Stimulated activated CD8-positive, alpha-beta memory T cell treated with anti-CD3 and anti-CD28 coated beads, Interleukin-7, amount 100 ng/mL, for 1 hour (primary cell): Measurements from ENCODE around the gene ACP6.
"Not testable (repeated sequence)": the region's sequence is repeated elsewhere in the genome, so short reads cannot be mapped to it uniquely, and the experiment has no call there.

Experiments used
- DNase-seq, 2 donors: peaks; one replicate each; pipeline ENCODE4 v3.0.0-alpha.2; 2020; ENCODE audit warnings: low read depth in 2 of 2

The ACP6 gene

GRCh38 chr1:147622731-147623130, 47.6 kb downstream of the ACP6 start:
- no peak for DNase-seq

GRCh38 chr1:147620543-147620942, 49.8 kb downstream of the ACP6 start:
- no peak for DNase-seq

GRCh38 chr1:147619741-147620140, 50.6 kb downstream of the ACP6 start:
- no peak for DNase-seq

- no peak for DNase-seq
Measured at GRCh38 chr1:147618771-147619170, 51.6 kb downstream of the ACP6 start.

- no peak for DNase-seq
Measured at GRCh38 chr1:147618077-147618569, 52.2 kb downstream of the ACP6 start.

DNA sequence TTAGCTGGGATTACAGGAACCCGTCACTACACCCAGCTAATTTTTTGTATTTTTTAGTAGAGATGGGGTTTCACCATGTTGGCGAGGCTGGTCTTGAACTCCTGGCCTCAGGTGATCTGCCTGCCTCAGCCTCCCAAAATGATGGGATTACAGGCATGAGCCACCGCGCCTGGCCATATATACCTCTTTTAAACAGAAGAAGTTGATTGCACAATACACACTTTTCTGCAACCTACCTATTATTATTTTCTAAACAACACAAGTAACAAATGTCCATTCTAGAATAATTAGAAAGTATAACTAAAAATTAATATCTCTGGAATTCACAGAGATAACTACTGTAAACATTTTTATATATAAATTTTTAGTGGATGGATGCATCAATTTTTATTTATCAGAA, 55.4 kb downstream of the ACP6 start:
- DNase-seq = not testable (repeated sequence)

DNA sequence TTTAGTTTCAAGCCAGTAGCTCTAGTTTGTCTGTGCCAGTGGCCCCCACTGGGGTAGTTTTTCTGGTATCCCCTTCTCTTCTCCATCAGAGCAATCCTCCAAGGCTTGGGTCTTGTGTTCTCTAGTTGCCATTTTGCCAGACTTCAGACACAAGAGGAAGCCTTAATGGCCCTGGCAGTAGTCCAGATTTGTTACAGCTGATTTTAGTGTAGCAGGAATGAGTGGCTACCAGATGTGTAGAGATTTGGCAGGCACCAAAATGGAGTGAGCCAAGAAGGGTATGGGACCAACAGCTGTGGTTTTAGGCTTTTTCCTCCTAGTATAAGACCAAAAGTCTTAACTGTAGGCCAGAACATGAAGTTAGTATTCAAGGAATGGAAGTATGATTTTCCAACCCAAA, 56.8 kb downstream of the ACP6 start:
- DNase-seq = no peak

GRCh38 chr1:147612366-147612765, 58.0 kb downstream of the ACP6 start:
- no peak for DNase-seq

- no peak for DNase-seq
Measured at GRCh38 chr1:147611586-147611985, 58.7 kb downstream of the ACP6 start.

GRCh38 chr1:147611021-147611426, 59.3 kb downstream of the ACP6 start:
- no peak for DNase-seq

DNA sequence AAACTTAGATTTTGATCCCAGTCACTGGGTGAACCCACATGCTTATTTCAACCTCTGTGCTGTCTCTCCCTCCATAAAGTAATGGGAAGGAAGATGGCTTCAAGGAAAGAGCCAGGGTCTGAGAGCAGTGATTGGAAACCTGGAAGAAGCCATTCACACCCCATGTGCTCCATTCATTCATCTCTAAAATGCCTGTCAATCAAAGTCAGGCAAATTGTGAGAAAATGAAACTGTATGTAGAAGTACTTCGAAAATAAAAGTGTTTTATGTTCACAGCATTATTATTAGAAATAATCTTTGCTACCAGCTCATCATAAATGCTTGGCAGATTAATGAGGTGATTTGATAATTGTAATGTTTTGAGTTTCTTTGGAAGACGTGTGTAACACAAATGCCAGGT, 61.0 kb downstream of the ACP6 start:
- no peak for DNase-seq

GRCh38 chr1:147608596-147608995, 61.7 kb downstream of the ACP6 start:
- DNase-seq = no peak

- no peak for DNase-seq
Measured at GRCh38 chr1:147605591-147605990, 64.7 kb downstream of the ACP6 start.

DNA sequence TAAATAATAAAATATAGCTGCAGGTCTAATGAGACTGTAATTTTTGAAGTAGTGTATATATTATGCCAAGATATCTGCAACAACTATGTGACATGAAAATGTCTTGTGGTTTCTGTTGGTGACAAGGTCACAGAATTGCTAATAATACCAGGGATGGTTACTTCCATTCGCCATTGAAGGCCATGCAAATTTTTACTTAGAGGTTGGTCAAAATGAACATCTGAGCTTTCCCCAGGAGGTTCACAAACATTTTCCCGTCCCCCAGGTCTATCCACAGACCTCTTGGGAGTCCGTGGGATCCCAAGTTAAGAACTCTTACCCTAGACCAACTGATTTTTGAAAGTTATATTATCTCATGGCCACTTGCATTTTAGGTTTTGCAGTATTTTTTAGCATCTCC, 66.3 kb downstream of the ACP6 start:
- DNase-seq = no peak

- no peak for DNase-seq
Measured at GRCh38 chr1:147600119-147601111, 69.9 kb downstream of the ACP6 start.

- peak; percentile 94 to 96 for DNase-seq
Measured at GRCh38 chr1:147599362-147600118, 70.8 kb downstream of the ACP6 start.

DNA sequence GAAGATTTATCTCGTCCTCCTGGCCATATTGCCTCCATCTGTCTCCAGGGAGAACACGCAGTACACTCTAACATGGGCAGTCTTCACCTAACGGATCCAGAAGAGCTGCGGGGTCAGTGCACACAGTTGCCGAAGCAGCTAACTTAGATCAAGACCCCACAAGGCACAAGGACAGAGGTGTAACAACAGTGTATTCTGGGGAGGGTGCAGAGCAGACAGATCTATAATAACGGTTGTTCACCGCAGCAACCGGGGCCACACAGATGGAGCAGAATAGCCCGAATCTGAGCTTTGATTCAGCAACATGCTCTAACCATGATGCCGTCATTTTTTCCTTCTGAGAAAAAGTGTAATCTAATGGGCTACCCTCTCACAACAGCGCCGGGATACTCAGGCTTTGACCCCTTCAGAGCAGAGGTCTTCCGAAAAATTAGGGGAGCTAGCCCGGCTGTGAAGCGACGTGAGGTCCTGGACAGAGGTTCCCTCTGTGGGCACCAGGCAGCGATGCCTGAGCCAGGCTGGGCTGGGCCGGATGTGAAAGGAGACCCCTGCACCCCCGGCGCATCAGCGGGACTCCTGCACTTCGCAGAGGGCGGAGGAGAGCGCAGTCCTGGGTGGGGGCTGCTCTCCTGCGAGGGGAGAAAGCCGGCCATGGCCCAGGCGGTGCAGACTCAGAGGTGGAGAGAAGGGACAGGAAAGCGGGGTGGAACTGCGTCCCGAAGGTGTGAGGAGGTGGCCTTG, 71.5 kb downstream of the ACP6 start:
- peak in 1 of 2 donors; percentile 6 for DNase-seq

DNA sequence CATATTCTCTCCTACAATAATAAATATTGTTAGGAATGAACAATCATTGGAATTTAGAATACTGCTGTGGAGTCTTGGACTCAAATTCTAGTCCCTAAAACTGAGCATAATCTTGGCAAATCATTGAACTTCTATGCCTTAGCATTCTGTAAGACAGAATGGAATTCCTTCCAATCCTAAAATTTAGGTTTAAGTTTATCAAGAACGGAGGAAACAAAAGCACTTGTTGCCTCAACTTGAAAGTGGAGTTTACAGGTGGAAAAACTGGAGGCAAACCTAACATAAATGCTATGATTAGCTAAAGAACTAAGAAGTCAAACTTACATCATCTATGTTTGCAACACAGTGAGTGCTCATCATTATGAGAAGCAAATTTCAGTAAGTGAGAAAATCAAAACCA, 73.3 kb downstream of the ACP6 start:
- no peak for DNase-seq
